Caco-2 (cell line): ENCODE measurements around the gene MPPE1. TPM values are rescaled to one million over a fixed set of nuclear protein-coding genes. Genes with fewer than 3 reads are reported as not detected.

Experiments
- BruUV-seq: library from RNA; stranded (reverse); fragments of 400-500 nt; replicated peaks from 2 replicates; lab custom pipeline; 2021; lab: Mats Ljungman, UMichigan
- CTCF ChIA-PET: fragments of 300-600 bp; sonication (Branson Sonifier 250); formaldehyde crosslinking; loops from one replicate; lab custom pipeline; 2022; ENCODE audit warnings: antibody characterized with exemption; lab: Charles Lee
- POLR2A ChIA-PET: fragments of 300-600 bp; sonication (Branson Sonifier 250); formaldehyde crosslinking; loops from one replicate; lab custom pipeline; 2022; ENCODE audit warnings: antibody characterized with exemption; lab: Charles Lee
- DNase-seq, 2 experiments: peaks; one replicate each; pipeline versions ENCODE4 v3.0.0 to v3.0.0-alpha.2; 2020 to 2022
- H3K27me3 ChIP-seq: replicated peaks from 2 replicates; pipeline ENCODE4 v1.6.0; 2011; ENCODE audit warnings: low read length; ENCODE audit not compliant: control insufficient read depth, insufficient read depth
- H3K36me3 ChIP-seq: 2 replicates; pipeline ENCODE4 v1.5.1; 2011; ENCODE audit warnings: low read length; ENCODE audit not compliant: control insufficient read depth, insufficient read depth
- H3K4me1 ChIP-seq: fragments of 250-450 bp; sonication (Bioruptor Pico); 2 replicates; pipeline ENCODE4 v1.5.1; 2020; ENCODE audit warnings: mild to moderate bottlenecking
- H3K4me3 ChIP-seq: 2 replicates; pipeline ENCODE4 v1.5.1; 2011; ENCODE audit warnings: low read depth, mild to moderate bottlenecking, control low read depth, low read length
- H3K9me3 ChIP-seq: fragments of 250-450 bp; sonication (Bioruptor Pico); 2 replicates; pipeline ENCODE4 v1.5.1; 2020; ENCODE audit warnings: mild to moderate bottlenecking, moderate library complexity
- H3K27ac Mint-ChIP-seq: one replicate; pipeline ENCODE4 v1.8.0; 2022; ENCODE audit warnings: mixed read lengths; ENCODE audit not compliant: unreplicated experiment
- H3K27me3 Mint-ChIP-seq: one replicate; pipeline ENCODE4 v1.8.0; 2022; ENCODE audit warnings: mixed read lengths; ENCODE audit not compliant: insufficient read depth, unreplicated experiment
- H3K36me3 Mint-ChIP-seq: one replicate; pipeline ENCODE4 v1.8.0; 2022; ENCODE audit warnings: mild to moderate bottlenecking, mixed read lengths; ENCODE audit not compliant: insufficient read depth, unreplicated experiment
- H3K4me1 Mint-ChIP-seq: one replicate; pipeline ENCODE4 v1.8.0; 2022; ENCODE audit warnings: low read depth, mixed read lengths; ENCODE audit not compliant: unreplicated experiment
- H3K4me3 Mint-ChIP-seq: one replicate; pipeline ENCODE4 v1.8.0; 2022; ENCODE audit warnings: mild to moderate bottlenecking, moderate library complexity, mixed read lengths; ENCODE audit not compliant: unreplicated experiment
- H3K9me3 Mint-ChIP-seq: one replicate; pipeline ENCODE4 v1.8.0; 2022; ENCODE audit warnings: mixed read lengths; ENCODE audit not compliant: unreplicated experiment
- intact Hi-C: fragments of 100-400 bp; cut with micrococcal nuclease; formaldehyde crosslinking; loops from one replicate; pipeline ENCODE4 v1.10.0; 2022; ENCODE audit not compliant: unreplicated experiment
- total RNA-seq: library from RNA; stranded (reverse); gene quantifications from 2 replicates; pipeline ENCODE4 v1.2.3, GENCODE V29; 2022
- TF ChIP-seq, protein P1 (sequence below), 2 experiments: fragments of 200-600 bp in 1 of 2; IDR thresholded peaks; 1 replicate in 1 of 2; 2 replicates in 1 of 2; pipeline versions ENCODE4 v1.5.1 to v1.8.0; 2011 to 2022; ENCODE audit warnings: antibody characterized with exemption in 1 of 2, control low read depth in 1 of 2, inconsistent platforms in 1 of 2, low read depth in 1 of 2, low read length in 1 of 2, mild to moderate bottlenecking in 1 of 2, moderate library complexity in 1 of 2; ENCODE audit not compliant: insufficient read depth in 1 of 2, severe bottlenecking in 1 of 2, unreplicated experiment in 1 of 2

The MPPE1 gene
- total RNA-seq, 1 experiment from 2014 or later: 52.6 TPM

- Histone ChIP-seq H3K4me3 (no peak overlapping the region), H3K27me3 (no peaks in the 10 kb centered on the region), H3K9me3 (no peaks in the 10 kb centered on the region), H3K36me3 (no peaks in the 10 kb centered on the region), H3K4me1 (peaks cover 12% of the 10 kb centered on the region)
- peaks cover 6% of the 10 kb centered on the region for H3K36me3 Mint-ChIP-seq
- ChIA-PET POLR2A (no interaction called here), CTCF (interaction anchor here (0.7 kb wide), 1 partner anchor 40 kb away, joined by 3 read pairs; no protein-coding TSS in a partner anchor)
- DNase-seq: no peak
- no peak overlapping the region for H3K4me3 Mint-ChIP-seq
- BruUV-seq: no TSS peak
- H3K4me1 Mint-ChIP-seq: peaks cover 7% of the 10 kb centered on the region
- H3K27ac Mint-ChIP-seq: peak overlapping the region; percentile 66
- intact Hi-C loops: no loop called here
- no peaks in the 10 kb centered on the region for H3K27me3 Mint-ChIP-seq
- H3K9me3 Mint-ChIP-seq: no peaks in the 10 kb centered on the region
- TF ChIP-seq, protein P1, sequence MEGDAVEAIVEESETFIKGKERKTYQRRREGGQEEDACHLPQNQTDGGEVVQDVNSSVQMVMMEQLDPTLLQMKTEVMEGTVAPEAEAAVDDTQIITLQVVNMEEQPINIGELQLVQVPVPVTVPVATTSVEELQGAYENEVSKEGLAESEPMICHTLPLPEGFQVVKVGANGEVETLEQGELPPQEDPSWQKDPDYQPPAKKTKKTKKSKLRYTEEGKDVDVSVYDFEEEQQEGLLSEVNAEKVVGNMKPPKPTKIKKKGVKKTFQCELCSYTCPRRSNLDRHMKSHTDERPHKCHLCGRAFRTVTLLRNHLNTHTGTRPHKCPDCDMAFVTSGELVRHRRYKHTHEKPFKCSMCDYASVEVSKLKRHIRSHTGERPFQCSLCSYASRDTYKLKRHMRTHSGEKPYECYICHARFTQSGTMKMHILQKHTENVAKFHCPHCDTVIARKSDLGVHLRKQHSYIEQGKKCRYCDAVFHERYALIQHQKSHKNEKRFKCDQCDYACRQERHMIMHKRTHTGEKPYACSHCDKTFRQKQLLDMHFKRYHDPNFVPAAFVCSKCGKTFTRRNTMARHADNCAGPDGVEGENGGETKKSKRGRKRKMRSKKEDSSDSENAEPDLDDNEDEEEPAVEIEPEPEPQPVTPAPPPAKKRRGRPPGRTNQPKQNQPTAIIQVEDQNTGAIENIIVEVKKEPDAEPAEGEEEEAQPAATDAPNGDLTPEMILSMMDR (IDR thresholded peaks at IDR 0.05; ENCODE audit: insufficient read depth in 1 of 2, low read depth in 1 of 2, low read length in 1 of 2, severe bottlenecking in 1 of 2, unreplicated experiment in 1 of 2): no peak
Observed at GRCh38 chr18:11866329-11866728, 41.8 kb downstream of the MPPE1 start.

DNA sequence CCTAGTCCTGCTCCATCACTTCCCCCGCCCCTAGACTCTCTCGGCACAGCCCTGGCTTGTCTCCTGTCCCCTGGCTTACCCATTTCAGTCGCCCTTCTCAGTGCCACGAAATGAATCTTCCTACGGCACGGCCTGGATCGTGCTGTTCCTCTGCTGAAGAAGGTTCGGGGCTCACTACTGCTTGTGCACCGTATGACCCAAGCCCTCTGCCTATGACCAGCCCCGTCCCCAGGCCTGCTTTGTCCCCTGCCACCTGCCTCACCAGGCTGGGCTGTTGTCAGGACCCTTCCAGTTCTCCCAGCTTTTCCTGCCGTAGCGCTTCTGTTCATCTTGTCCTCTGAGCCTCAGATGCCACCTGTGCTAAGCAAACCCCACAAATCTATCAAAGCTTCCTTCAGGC lies 43.0 kb downstream of the MPPE1 start:
- intact Hi-C loops: no loop called here
- no peaks in the 10 kb centered on the region for H3K9me3 ChIP-seq
- Mint-ChIP-seq H3K4me1 (peaks cover 14% of the 10 kb centered on the region), H3K36me3 (peaks cover 6% of the 10 kb centered on the region), H3K27me3 (no peaks in the 10 kb centered on the region), H3K9me3 (no peaks in the 10 kb centered on the region), H3K27ac (no peak overlapping the region), H3K4me3 (no peak overlapping the region)
- H3K4me1 ChIP-seq: peaks cover 25% of the 10 kb centered on the region
- no peak for DNase-seq
- no TSS peak for BruUV-seq
- no peaks in the 10 kb centered on the region for H3K36me3 ChIP-seq
- ChIA-PET POLR2A (no interaction called here), CTCF (interaction anchor here (0.7 to 0.9 kb wide), 2 partner anchors 132 to 455 kb away, joined by 4 to 8 read pairs; no protein-coding TSS in a partner anchor)
- no peaks in the 10 kb centered on the region for H3K27me3 ChIP-seq
- TF ChIP-seq, protein P1 (IDR thresholded peaks at IDR 0.05; ENCODE audit: insufficient read depth in 1 of 2, low read depth in 1 of 2, low read length in 1 of 2, severe bottlenecking in 1 of 2, unreplicated experiment in 1 of 2): no peak
- H3K4me3 ChIP-seq: no peak overlapping the region

DNA sequence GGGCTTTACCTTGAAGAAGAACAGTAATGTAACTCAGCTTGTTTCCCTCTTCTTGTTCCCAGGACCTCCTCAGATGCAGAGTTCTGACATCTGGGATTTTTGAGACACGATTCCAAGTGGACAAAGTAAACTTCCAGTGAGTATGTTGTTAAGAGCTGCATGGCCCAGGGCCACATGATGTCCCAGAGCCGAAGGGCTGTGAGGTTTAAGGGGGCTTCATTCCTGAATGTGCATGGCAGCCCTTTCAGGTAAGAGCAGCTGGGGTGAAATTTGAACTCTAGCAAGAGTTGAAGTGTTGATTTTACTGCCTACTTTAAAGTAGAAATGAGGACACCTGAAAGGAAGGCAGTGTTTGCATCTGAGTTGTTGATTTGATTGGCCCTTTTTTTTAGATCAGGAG lies 43.6 kb downstream of the MPPE1 start:
- Mint-ChIP-seq H3K27ac (no peak overlapping the region), H3K4me3 (no peak overlapping the region), H3K27me3 (no peaks in the 10 kb centered on the region), H3K9me3 (no peaks in the 10 kb centered on the region), H3K36me3 (peaks cover 6% of the 10 kb centered on the region), H3K4me1 (peaks cover 20% of the 10 kb centered on the region)
- H3K27me3 ChIP-seq: no peaks in the 10 kb centered on the region
- peaks cover 31% of the 10 kb centered on the region for H3K4me1 ChIP-seq
- no TSS peak for BruUV-seq
- H3K9me3 ChIP-seq: no peaks in the 10 kb centered on the region
- TF ChIP-seq, protein P1 (IDR thresholded peaks at IDR 0.05; ENCODE audit: insufficient read depth in 1 of 2, low read depth in 1 of 2, low read length in 1 of 2, severe bottlenecking in 1 of 2, unreplicated experiment in 1 of 2): no peak
- ChIA-PET CTCF (no interaction called here), POLR2A (no interaction called here)
- DNase-seq: no peak
- intact Hi-C loops: no loop called here
- H3K4me3 ChIP-seq: no peak overlapping the region
- H3K36me3 ChIP-seq: no peaks in the 10 kb centered on the region
